Nephron (organoid): ENCODE data around the gene SRA1.

ENCODE experiments used
- H3K27ac Mint-ChIP-seq, 3 experiments: 2 replicates each; pipeline ENCODE4 v1.8.0; 2020; ENCODE audit warnings: mixed read lengths in 3 of 3, mild to moderate bottlenecking in 2 of 3, moderate library complexity in 1 of 3
- H3K27me3 Mint-ChIP-seq: 2 replicates; pipeline ENCODE4 v1.8.0; 2021; ENCODE audit warnings: low read depth, mild to moderate bottlenecking, moderate library complexity, mixed read lengths
- H3K36me3 Mint-ChIP-seq: 2 replicates; pipeline ENCODE4 v1.8.0; 2020; ENCODE audit warnings: low read depth, mixed read lengths
- H3K4me1 Mint-ChIP-seq: 2 replicates; pipeline ENCODE4 v1.8.0; 2020; ENCODE audit warnings: mixed read lengths
- H3K4me3 Mint-ChIP-seq, 3 experiments: 2 replicates each; pipeline ENCODE4 v1.8.0; 2020; ENCODE audit warnings: mild to moderate bottlenecking in 3 of 3, mixed read lengths in 3 of 3, moderate library complexity in 2 of 3
- H3K9me3 Mint-ChIP-seq: 2 replicates; pipeline ENCODE4 v1.8.0; 2020; ENCODE audit warnings: mixed read lengths
- TF ChIP-seq, protein P1 (sequence below), 3 experiments: fragments of 200-600 bp; sonication (generic); IDR thresholded peaks; one replicate each; pipeline ENCODE4 v1.5.0; 2021; ENCODE audit warnings: antibody characterized with exemption in 3 of 3; ENCODE audit not compliant: unreplicated experiment in 3 of 3

The SRA1 gene

DNA sequence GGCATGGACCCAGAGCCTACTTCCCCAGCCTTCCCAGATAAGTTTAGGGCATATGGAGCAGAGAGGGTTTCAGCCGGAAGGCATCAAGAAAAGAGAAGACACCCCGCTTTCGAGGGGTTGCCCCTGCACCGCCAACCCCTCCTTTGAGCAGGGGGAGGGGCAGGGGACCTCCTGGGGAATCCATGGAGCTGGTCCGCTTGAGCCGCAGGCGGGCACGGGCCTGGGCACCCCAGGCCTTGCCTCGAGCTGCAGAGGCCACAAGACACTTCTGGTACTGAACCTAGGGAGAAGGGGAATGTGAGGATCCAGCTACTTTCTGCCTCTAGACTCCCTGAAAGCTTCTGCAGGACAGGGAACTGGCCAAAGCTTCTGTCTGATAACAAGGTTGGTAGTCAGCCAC, 1.3 kb upstream of the SRA1 start:
- Mint-ChIP-seq H3K9me3 (no peaks in the 10 kb centered on the region), H3K4me1 (peaks cover 49% of the 10 kb centered on the region), H3K27ac (peak overlapping the region in 1 of 3 experiments; percentile 89), H3K36me3 (peaks cover 15% of the 10 kb centered on the region), H3K27me3 (peaks cover 4% of the 10 kb centered on the region), H3K4me3 (peak overlapping the region in 1 of 3 experiments; percentile 93)
- TF ChIP-seq, protein P1, sequence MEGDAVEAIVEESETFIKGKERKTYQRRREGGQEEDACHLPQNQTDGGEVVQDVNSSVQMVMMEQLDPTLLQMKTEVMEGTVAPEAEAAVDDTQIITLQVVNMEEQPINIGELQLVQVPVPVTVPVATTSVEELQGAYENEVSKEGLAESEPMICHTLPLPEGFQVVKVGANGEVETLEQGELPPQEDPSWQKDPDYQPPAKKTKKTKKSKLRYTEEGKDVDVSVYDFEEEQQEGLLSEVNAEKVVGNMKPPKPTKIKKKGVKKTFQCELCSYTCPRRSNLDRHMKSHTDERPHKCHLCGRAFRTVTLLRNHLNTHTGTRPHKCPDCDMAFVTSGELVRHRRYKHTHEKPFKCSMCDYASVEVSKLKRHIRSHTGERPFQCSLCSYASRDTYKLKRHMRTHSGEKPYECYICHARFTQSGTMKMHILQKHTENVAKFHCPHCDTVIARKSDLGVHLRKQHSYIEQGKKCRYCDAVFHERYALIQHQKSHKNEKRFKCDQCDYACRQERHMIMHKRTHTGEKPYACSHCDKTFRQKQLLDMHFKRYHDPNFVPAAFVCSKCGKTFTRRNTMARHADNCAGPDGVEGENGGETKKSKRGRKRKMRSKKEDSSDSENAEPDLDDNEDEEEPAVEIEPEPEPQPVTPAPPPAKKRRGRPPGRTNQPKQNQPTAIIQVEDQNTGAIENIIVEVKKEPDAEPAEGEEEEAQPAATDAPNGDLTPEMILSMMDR (IDR thresholded peaks at IDR 0.05; ENCODE audit: unreplicated experiment in 3 of 3), result no peak

DNA sequence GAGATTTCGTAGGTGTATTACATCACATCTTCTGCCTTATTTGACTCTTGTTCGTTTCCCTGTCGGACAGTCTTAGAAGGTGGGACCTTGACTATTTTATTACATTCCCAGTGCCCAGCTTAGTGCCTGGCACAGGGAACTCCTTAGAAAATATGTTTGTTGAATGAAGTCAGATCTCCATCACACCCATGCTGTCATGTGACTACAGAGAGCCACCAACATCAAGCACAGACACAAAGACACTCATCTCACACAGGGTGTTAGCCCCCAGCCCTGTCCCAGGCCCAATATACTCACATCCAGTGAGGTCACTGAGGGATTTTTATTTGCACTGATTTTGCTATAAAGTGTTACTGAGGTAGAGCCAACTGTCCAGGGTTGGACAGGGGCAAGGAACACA, 692 bp upstream of the SRA1 start:
- peaks cover 4% of the 10 kb centered on the region for H3K27me3 Mint-ChIP-seq
- H3K4me3 Mint-ChIP-seq, result peak overlapping the region; percentile 93 to 95 (median 95)
- peaks cover 21% of the 10 kb centered on the region for H3K36me3 Mint-ChIP-seq
- TF ChIP-seq, protein P1 (IDR thresholded peaks at IDR 0.05; ENCODE audit: unreplicated experiment in 3 of 3), result no peak
- H3K9me3 Mint-ChIP-seq, result no peaks in the 10 kb centered on the region
- H3K27ac Mint-ChIP-seq, result peak overlapping the region; percentile 89 to 91 (median 91)
- H3K4me1 Mint-ChIP-seq, result peaks cover 50% of the 10 kb centered on the region

DNA sequence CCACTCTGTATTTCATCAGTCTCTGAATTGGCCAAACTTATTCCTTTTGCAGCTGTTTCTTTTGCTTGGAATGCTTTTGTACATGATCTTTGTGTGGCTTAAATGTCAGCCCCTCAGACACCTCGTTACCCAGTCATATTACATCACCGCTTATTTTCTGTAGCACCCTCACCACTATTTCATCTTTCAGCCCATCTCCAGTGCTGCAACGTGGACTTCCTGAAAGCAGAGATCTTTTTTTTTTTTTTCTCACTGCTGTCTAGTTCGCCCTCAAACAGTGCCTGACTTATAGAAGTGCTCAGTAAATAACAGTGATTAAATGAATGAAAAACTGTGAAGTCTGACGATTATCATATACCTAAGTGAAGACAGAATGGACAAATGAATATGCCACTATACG, 835 bp downstream of the SRA1 start:
- peaks cover 26% of the 10 kb centered on the region for H3K36me3 Mint-ChIP-seq
- peaks cover 47% of the 10 kb centered on the region for H3K4me1 Mint-ChIP-seq
- peak overlapping the region; percentile 89 to 91 (median 91) for H3K27ac Mint-ChIP-seq
- peaks cover 4% of the 10 kb centered on the region for H3K27me3 Mint-ChIP-seq
- TF ChIP-seq, protein P1 (IDR thresholded peaks at IDR 0.05; ENCODE audit: unreplicated experiment in 3 of 3), result no peak
- H3K4me3 Mint-ChIP-seq, result peak overlapping the region; percentile 93 to 95 (median 95)
- no peaks in the 10 kb centered on the region for H3K9me3 Mint-ChIP-seq

DNA sequence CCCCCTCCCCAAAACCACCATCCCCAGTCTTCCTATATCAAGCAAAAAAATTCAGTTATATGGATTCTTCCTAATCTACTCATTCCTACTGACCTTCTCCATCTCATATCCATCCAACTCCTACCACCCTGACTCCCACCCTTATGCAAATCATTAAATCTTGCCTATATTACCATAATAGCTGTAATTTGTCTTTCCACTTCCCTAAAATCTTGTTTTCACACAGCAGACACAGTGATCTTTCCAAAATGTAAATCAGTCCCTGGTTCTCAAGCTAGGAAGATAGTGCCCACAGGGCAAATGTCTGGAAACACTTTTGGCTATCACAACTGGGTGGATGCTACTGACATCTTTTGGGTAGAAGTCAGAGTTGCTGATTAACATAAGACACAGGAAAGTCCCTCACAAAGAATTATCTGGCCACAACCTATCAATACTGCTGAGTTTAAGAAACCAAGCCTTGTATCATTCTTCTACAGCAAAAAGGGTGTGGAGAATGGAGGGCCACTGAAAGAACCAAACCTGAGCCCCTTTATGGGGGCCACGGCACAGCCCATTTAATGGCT, 1.4 kb downstream of the SRA1 start:
- TF ChIP-seq, protein P1 (IDR thresholded peaks at IDR 0.05; ENCODE audit: unreplicated experiment in 3 of 3), result no peak
- H3K4me3 Mint-ChIP-seq, result peak overlapping the region; percentile 93 to 95 (median 95)
- H3K9me3 Mint-ChIP-seq, result no peaks in the 10 kb centered on the region
- peaks cover 28% of the 10 kb centered on the region for H3K36me3 Mint-ChIP-seq
- H3K27ac Mint-ChIP-seq, result peak overlapping the region in 2 of 3 experiments; percentile 89 to 91
- H3K27me3 Mint-ChIP-seq, result no peaks in the 10 kb centered on the region
- peaks cover 42% of the 10 kb centered on the region for H3K4me1 Mint-ChIP-seq

DNA sequence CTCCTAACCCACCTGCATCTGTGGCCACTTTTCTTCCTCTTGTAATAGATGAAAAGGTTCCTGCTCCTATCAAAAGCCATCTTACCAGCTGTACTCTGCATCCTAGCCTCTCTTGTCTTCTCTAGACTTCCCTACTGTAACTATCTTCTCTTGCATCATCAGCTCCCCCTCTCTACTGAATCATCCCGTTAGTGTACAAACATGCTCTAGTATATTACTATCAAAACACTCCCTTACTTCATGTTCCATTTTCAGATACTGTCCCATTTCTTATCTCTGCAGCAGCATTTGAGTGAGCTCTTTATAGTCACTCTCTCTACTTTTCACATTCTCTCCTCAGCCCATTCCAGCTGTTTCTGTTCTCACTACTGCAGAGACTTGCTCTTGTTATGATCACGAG, 2.8 kb downstream of the SRA1 start:
- Mint-ChIP-seq H3K27me3 (no peaks in the 10 kb centered on the region), H3K4me1 (peaks cover 50% of the 10 kb centered on the region), H3K9me3 (no peaks in the 10 kb centered on the region), H3K36me3 (peaks cover 35% of the 10 kb centered on the region), H3K4me3 (peak overlapping the region in 1 of 3 experiments; percentile 0), H3K27ac (no peak overlapping the region)
- TF ChIP-seq, protein P1 (IDR thresholded peaks at IDR 0.05; ENCODE audit: unreplicated experiment in 3 of 3), result no peak

DNA sequence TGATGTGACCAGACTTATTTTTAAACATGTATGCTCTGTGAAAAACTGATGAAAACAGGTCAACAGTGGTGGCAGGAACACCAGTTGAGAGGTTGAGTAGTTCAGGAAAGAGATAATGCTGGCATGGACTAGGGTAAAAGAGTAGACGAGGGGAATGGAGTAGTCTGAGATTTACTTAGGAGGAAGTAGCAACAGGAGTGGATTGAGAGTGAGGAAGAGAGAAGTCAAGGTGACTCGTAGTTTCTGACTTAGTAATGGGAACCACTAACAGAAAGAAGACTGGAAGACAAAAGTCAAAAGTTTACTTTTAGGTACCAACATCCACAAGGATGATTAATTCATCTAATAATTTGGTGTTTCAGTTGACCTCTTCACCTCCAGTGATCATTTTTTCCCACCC, 3.6 kb downstream of the SRA1 start:
- Mint-ChIP-seq H3K4me1 (peaks cover 58% of the 10 kb centered on the region), H3K4me3 (peak overlapping the region; percentile 0 to 64 (median 62)), H3K27ac (peak overlapping the region in 1 of 3 experiments; percentile 18), H3K27me3 (no peaks in the 10 kb centered on the region), H3K9me3 (no peaks in the 10 kb centered on the region), H3K36me3 (peaks cover 40% of the 10 kb centered on the region)
- TF ChIP-seq, protein P1 (IDR thresholded peaks at IDR 0.05; ENCODE audit: unreplicated experiment in 3 of 3), result no peak
